GM21447 (cell line): Measurements from ENCODE around the gene ZNF12.
"Not testable (repeated sequence)": the region's sequence is repeated elsewhere in the genome, so short reads cannot be mapped to it uniquely, and the experiment has no call there.

Source experiments
- ATAC-seq: cut with Tn5 transposase; IDR thresholded peaks from one replicate; pipeline ENCODE4 v1.9.1; 2021; ENCODE audit not compliant: unreplicated experiment

ZNF12 gene

GRCh38 chr7:6691609-6692106 lies 15.1 kb downstream of the ZNF12 start:
- ATAC-seq, result no peak

GRCh38 chr7:6691103-6691502 lies 15.6 kb downstream of the ZNF12 start:
- ATAC-seq, result no peak

DNA sequence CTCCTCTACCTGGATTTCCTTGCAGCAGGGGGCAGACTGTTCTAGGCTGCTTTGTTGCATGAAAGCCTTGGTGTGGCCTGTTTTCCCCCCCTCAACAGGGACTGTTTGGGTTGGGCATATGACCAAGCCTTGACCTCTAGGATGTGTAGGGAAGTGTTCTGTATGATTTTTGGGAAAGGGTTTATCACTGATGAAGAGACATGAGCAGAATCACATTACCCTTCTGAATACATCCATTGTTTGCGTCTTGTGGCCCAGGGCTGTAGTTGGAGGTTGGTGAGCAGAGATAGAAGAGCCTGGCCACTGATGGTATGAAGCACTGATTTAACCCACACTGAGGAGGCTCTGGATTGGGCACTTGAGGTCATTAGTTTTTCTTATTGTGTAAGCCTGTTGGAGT lies 26.6 kb downstream of the ZNF12 start:
- ATAC-seq, result no peak

DNA sequence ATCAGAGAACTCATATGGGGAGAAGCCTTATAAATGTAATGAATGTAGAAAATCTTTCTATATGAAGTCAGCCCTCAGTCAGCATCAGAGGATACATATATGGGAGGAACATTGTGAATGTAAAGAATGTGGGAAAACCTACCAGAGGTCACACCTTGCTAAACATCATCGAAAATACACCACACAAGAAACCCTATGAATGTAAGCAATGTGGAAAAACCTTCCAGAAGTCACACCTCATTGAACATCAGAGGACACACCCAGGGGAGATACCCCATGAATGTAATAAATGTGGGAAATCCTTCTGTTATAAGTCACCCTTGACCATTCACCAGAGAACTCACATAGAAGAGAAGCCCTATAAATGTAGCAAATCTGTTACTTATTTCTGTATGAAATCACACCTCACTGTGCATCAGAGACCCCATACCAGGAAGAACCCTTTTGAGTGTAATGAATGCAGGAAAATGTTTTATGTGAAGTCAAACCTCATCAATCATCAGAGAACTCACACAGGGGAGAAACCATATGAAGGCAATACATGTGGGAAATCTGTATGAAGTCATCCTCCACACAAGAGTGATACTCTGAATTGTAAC lies 30.8 kb downstream of the ZNF12 start:
- ATAC-seq, result no peak

DNA sequence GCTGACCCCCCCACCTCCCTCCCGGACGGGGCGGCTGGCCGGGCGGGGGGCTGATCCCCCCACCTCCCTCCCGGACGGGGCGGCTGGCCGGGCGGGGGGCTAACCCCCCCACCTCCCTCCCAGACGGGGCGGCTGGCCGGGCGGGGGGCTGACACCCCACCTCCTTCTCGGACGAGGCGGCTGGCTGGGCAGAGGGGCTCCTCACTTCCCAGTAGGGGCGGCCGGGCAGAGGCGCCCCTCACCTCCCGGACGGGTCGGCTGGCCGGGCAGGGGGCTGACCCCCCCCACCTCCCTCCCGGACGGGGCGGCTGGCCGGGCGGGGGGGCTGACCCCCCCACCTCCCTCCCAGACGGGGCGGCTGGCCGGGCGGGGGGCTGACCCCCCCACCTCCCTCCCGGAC lies 35.9 kb downstream of the ZNF12 start:
- not testable (repeated sequence) for ATAC-seq

DNA sequence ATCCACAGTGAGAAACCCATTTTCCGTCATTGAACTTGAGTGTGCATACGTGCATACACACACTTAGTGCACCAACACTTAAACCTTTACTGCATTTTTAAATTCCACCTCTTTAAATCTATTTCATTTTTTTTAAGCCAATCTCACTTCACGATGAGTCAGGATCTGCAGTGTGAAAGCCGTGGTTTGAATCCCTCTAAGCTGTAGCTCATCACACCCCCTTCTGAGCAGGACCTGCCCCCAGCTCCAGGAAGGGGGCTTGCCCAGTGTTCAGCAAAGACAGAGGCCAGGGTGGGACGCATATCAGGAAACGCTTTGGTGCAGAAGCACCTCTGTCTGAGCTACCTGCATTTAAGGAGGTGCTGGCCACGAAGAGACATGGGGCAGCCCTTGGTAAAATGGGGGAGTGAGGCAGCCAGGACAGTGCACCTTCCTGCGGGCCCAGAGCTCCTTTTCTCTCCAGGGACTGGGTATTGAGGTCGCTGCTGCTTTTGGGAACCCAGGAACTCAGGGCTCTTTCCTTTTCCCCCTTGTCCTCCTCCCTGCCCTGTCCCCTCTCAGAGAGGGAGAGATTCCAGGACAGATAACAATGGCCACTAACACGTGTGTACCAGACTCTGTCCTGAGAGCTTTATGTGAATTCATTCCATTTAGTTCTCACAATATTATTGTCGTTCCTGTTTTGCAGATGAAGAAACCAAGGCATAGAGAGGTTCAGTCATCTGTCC lies 48.0 kb downstream of the ZNF12 start:
- ATAC-seq, result no peak

- ATAC-seq, result no peak
Measured at GRCh38 chr7:6656413-6656812, 50.3 kb downstream of the ZNF12 start.

- no peak for ATAC-seq
Measured at GRCh38 chr7:6655636-6656385, 50.9 kb downstream of the ZNF12 start.

DNA sequence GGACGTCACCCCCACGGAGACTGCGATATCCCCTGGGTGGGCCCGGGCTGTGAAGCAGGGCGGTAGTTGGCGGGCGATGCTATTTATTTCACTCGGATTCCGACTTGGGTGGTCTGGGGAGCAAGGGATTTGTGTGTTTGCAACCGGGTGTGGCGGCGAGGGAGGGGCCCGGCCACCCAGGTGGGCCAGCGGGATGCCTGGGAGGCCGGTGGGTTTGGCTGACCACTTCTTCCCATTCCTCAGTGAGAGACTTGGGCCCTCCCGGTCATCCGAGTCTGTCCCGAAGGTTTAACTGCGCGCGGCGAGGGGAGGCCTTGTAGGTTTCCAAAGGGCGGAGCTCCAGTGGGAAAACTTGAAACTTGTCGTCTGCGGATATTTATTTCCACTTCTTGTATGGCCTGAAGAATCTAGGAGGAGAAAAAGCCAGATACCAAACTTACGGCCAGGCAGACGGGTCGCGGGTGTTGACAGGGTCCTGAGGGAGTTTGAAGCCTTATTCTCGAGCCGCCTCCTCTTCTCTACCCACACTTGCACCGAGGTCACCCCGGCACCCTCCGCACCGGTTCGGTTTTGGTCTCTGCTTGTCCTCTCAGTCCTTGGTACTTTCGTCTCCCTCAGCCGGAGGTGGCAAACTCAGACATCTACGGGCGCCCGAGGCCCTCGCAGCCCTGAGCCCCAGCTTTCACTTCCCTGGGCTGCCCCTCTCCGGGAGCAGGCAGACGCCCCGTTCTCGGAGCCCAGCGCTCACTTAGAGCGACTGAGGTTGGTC lies 51.7 kb downstream of the ZNF12 start:
- ATAC-seq, result no peak

GRCh38 chr7:6654113-6654841 lies 52.5 kb downstream of the ZNF12 start:
- no peak for ATAC-seq

- ATAC-seq, result no peak
Measured at GRCh38 chr7:6653071-6654003, 53.4 kb downstream of the ZNF12 start.

GRCh38 chr7:6652446-6653011 lies 54.2 kb downstream of the ZNF12 start:
- no peak for ATAC-seq

- ATAC-seq, result no peak
Measured at GRCh38 chr7:6651851-6652445, 54.8 kb downstream of the ZNF12 start.

DNA sequence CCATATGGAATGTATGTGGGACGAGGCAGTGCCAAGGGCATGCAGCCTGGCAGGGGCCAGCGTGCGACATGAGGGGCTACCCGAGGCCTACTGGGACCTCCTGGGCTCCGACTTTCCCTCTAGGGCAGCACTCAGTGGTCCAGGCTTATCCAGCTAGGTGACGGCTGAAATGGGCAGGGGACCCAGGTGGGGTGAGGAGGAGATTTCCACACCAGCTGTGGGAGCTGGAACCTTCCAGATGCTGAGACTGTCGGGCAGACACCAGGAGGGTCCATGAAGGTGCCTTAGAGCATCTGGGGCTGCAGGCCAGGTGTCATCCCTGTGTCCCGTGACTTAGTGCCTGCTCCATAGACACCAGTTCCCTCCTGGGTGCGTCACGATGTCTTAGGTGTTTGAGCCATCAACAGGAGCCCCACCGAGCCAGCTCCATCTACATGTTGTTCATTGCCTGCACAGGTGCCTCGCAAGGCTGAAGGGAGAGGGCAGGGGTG lies 56.2 kb downstream of the ZNF12 start:
- ATAC-seq, result no peak

DNA sequence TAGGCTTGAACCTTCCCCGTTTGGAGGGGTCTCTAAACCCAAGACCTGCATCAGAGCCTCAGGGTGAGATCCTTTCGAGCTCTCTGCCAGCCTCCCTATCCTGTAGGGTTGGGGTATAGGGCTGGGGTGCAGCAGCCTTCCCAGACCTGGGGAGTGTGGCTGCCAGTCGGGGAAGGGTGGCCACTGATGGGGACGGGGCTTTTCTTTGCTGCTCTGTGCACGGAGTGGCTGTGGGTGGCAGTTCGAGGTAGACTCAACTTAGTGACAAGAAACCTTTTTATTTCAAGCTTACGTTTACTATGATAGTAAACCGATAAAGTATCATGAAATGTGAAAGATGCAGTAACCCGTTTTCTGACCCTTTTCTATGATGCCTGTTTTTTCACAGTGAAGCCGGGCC lies 56.7 kb downstream of the ZNF12 start:
- ATAC-seq, result no peak

DNA sequence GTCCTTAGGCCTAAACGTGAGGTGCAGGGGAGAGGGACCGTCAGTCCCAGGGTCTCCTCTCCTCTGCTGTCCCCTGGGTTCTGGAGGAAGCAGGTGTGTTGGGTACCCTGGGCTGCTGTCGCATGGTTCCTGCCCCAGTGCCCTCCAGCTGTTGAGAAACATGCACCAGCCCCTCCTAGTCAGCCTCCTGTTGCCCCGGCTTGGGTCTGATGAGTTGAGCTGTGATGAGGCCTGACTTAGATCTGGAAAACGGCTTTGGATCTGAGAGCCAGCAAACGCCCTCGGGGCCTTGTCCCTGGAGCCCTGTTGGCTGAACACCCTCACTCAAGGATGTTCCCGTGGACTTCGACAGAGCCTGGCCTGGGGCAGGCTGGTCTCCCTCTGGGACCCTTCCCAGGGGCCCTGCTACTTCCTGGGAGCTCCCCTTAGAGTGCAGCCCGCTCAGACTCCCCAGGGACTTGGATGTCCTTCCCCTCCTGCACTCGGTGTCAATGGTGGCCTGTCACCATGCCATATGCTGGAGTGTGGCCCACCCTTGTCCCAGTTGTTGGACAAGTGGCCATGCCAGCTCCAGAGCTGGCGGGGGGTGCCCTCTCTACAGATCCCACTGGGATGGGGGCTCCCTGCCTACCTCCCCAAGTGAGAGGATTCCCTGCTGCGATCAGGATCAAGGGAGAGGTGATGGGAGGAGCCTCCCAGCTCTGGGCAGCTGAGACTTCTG lies 57.3 kb downstream of the ZNF12 start:
- ATAC-seq, result no peak

GRCh38 chr7:6648815-6649104 lies 58.0 kb downstream of the ZNF12 start:
- ATAC-seq, result no peak
